Activated naive CD8-positive, alpha-beta T cell (primary cell): Measurements from ENCODE around the gene GDPD5.

ENCODE experiments used
- H3K27ac Mint-ChIP-seq: one replicate; pipeline ENCODE4 v1.8.0; 2021; ENCODE audit warnings: mixed read lengths
- H3K27me3 Mint-ChIP-seq: one replicate; pipeline ENCODE4 v1.8.0; 2021; ENCODE audit warnings: mixed read lengths
- H3K36me3 Mint-ChIP-seq: one replicate; pipeline ENCODE4 v1.8.0; 2021; ENCODE audit warnings: mixed read lengths
- H3K4me1 Mint-ChIP-seq: one replicate; pipeline ENCODE4 v1.8.0; 2021; ENCODE audit warnings: low read depth, mixed read lengths
- H3K4me3 Mint-ChIP-seq: one replicate; pipeline ENCODE4 v1.8.0; 2021; ENCODE audit warnings: mild to moderate bottlenecking, mixed read lengths
- H3K9me3 Mint-ChIP-seq: one replicate; pipeline ENCODE4 v1.8.0; 2021; ENCODE audit warnings: low read depth, mixed read lengths

GDPD5 gene

DNA sequence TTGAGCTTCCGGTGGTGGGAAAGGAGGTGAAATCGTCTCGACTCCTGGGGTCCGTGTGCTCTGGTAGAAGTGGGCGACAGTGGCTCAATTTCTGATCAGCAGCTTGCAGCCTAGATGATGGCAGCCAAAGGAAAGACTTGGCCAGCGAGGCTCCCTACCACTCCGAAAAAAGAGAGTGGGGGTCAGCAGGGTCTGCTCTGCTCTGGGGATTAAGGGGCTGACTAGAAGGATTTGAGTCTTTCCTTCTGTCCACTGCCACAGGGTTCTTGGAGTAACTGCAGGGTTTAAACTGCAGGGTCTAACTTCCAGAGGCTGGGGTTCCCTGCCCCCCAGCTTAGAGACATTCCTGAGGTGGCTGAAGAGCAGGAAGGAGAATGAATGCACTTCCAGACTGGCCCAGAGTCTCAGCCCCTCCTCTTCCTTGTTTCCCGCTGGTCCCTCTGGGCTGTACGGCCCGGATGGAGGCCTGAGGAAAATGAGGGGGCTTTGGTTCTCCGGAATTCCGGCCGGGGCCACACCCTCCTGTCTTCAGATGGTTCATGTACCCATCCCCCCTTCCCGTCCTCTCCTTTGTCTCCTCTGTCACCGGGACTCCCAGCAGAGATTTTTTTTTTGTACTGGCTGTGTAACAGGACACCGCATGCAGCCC lies 37.2 kb upstream of the GDPD5 start:
- Mint-ChIP-seq H3K9me3 (no peaks in the 10 kb centered on the region), H3K27ac (peak overlapping the region; percentile 92), H3K4me3 (peak overlapping the region; percentile 94), H3K4me1 (peaks cover 43% of the 10 kb centered on the region), H3K36me3 (no peaks in the 10 kb centered on the region), H3K27me3 (no peaks in the 10 kb centered on the region)

DNA sequence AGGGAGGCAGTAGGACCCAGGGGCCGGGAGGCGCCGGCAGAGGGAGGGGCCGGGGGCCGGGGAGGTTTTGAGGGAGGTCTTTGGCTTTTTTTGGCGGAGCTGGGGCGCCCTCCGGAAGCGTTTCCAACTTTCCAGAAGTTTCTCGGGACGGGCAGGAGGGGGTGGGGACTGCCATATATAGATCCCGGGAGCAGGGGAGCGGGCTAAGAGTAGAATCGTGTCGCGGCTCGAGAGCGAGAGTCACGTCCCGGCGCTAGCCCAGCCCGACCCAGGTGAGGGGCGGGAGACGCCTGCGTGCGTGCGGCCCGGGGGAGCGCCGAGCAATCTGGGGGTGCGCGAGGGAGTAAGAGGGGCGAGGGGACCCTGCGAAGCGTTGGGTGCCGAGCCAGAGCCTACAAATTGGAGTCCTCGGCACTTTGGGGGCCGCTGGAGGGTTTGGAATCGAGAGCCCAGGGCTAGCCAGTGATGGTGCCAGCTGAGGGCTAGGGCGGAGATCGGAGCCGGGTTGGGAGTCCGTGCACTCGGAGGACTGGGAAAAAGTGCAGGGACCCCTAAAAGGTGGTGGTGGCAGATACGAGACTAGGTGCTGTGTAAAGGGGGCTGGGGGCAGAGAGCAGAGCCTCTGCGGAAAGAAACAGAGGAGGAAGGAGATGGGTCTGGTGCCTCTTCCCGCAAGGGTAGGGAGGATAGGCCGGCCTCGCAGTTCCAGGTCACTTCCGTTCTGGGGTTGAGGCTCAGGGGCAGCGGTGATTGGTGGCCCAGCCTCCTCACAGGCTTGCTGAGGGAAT lies 36.5 kb upstream of the GDPD5 start, which contains the start of gene SERPINH1:
TSS of gene SERPINH1 (plus strand) at position 206 of the 788 bp plus-strand sequence. CDS start 4,097 bp downstream, outside the sequence.
- peak within 1 kb of the TSS; percentile 94 for H3K4me3 Mint-ChIP-seq
- H3K36me3 Mint-ChIP-seq = no peaks in the 10 kb centered on the region
- H3K4me1 Mint-ChIP-seq = peaks cover 43% of the 10 kb centered on the region

DNA sequence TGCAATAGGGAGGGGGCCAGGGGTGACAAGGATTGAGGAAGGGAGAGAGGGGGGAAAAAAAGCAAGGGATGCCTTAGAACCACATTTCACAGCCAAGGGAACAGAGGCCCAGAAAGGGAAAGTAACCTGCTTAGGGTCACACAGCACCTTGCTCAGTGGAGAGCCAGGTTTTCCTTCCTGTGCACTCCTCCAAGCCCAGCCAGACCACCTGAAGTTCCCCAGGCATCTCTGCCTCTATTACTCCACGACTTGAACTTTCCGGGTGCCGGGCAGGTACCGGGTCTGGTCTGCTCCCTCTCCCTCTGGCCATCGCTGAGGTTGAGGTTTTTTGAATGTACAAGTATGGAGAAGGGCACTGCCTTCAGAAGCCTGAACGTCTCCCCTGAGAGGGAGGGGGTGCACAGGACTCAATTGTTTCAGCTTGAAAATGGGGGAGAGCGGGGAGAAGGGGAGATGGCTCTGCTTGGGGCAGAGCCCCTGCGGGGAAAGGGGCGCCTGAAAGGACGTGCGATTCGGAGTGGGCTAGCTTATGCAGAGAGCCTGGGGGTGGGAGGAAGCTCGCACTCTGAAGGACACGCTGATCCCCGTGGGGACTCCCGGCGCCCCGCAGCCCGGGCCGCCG lies 35.8 kb upstream of the GDPD5 start:
- H3K4me1 Mint-ChIP-seq = peaks cover 43% of the 10 kb centered on the region
- peak overlapping the region; percentile 88 for H3K27ac Mint-ChIP-seq
- H3K27me3 Mint-ChIP-seq = no peaks in the 10 kb centered on the region

More for the DNA sequence above, 36.5 kb upstream of the GDPD5 start, which contains the start of gene SERPINH1:
- no peaks in the 10 kb centered on the region for H3K27me3 Mint-ChIP-seq
- H3K27ac Mint-ChIP-seq = peak within 1 kb of the TSS; percentile 92
- H3K9me3 Mint-ChIP-seq = no peaks in the 10 kb centered on the region

DNA sequence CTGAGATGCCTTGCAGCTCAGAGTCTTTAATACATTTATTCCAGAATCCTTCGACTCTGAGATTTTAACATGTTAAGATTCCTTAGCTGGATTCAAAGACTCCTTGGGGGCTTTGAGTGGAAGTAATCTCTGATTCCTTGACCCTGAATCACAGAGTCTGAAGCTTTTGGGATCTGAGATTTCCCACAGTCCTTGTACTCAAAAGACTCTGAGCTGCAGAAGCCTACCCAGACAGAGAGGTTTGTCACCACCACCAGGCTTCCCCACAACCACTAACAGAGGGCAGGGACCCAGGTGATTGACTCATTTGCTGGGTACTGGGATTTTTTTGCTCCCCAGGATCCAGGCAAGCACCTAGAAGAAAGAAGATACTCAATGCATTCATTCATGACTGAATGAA lies 34.9 kb upstream of the GDPD5 start:
- no peak overlapping the region for H3K27ac Mint-ChIP-seq
- H3K4me3 Mint-ChIP-seq = peak overlapping the region; percentile 94
- peaks cover 38% of the 10 kb centered on the region for H3K4me1 Mint-ChIP-seq
- no peaks in the 10 kb centered on the region for H3K36me3 Mint-ChIP-seq
- H3K9me3 Mint-ChIP-seq = no peaks in the 10 kb centered on the region
- no peaks in the 10 kb centered on the region for H3K27me3 Mint-ChIP-seq

More for the DNA sequence above, 35.8 kb upstream of the GDPD5 start:
- no peaks in the 10 kb centered on the region for H3K9me3 Mint-ChIP-seq
- H3K4me3 Mint-ChIP-seq = peak overlapping the region; percentile 94
- no peaks in the 10 kb centered on the region for H3K36me3 Mint-ChIP-seq

DNA sequence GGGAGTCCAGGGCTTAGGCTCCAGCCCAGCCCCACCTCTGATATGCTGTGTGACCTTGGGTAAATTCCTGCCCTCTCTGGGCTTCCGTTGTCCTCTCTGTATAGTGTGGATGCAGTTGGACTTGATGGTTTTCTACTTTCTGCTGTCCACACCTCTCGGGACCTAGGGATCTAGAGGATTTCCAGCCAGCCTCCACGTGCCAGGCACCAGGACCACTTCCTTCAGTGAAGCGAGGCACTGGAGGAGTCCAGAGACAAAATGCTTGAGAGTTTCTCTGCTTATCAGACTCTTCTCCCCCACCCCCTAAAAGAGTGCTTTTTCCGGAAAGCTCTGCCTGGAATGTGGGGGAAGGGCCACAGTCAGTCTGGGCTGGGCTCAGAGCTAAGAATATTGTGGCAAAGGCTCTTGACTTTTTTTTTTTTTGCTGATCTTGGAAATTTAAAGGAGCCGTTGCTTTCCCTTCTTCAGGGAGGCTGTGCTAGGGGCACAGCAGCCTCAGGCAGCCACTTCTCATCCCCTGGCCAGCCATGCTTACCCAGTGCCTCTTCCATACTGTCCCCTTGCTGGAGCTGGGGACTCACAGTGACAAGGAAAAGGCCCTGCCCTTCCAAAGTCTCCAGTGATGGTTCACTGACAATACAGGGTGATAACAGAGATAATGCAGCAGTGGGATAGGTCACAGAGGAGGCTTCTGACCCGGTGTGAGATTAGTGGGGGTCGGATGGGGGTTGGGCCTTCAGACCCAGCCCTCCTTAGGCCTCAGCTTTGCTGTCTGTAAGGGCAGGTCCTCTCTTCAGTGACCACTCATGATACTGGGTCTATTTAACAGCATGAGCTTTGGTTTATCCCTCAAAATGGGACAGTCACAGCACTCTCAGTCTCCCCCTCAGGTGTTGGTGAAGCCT lies 33.5 kb upstream of the GDPD5 start:
- Mint-ChIP-seq H3K27ac (no peak overlapping the region), H3K4me3 (no peak overlapping the region), H3K4me1 (peaks cover 26% of the 10 kb centered on the region)

DNA sequence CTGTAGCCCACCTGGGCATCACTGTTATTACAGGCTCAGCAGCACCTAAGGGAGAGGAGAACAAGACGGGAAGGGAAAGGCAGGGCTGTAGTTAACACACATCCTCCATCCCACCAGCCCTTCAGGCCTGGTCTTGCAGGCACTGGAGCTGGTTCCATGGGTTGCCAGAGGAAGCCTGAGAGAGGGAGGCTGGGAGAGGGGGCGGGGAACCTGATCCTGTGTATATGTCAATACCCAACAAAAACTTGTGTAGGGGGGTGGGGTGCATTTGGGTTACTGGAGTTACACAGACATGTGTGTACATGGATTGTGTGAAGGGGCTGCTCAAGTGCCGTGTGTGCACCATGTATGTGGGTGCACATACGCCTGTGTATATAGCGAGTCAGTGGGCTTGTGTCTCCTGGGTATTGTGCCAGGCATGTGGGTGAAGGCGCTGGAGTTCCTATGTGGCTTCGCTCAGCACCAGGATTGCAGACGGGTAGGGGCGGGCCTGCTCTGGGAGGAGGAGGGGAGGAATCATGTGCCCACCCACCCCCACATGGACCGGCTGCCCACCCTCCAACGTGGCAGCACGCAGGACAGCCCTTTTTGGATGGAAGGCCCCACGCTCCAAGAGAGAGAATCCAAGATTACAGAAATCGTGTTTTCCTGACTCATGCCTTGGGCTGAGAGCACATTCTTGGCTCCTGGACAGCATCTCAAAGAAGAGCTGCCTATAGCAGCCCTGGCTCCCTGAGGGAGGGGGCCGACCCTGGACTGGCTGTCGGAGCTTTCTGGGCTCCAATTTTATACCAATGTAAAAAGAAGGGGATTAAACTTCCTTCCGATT lies 32.1 kb upstream of the GDPD5 start:
- no peaks in the 10 kb centered on the region for H3K36me3 Mint-ChIP-seq
- H3K27me3 Mint-ChIP-seq = no peaks in the 10 kb centered on the region
- H3K27ac Mint-ChIP-seq = no peak overlapping the region
- no peak overlapping the region for H3K4me3 Mint-ChIP-seq
- H3K4me1 Mint-ChIP-seq = peaks cover 15% of the 10 kb centered on the region
- H3K9me3 Mint-ChIP-seq = no peaks in the 10 kb centered on the region

More for the DNA sequence above, 33.5 kb upstream of the GDPD5 start:
- Mint-ChIP-seq H3K9me3 (no peaks in the 10 kb centered on the region), H3K36me3 (no peaks in the 10 kb centered on the region), H3K27me3 (no peaks in the 10 kb centered on the region)

DNA sequence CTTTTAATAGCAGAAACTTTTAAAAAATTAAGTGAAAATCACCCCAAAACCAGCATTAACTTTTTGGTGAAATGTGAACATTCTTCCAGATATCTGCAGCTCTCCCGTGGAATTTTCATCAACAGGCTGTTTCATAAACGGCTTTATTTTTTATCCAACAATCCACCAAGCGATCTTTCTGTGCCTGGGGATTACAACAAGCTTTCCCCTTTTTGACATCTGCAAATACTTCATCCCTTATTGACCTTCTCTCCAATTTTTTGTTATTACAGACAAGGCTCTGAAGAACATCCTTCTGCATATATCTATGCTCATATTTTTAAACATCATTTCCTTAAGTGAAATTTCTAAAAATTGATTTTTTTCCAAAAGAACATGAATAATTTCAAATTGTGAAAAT lies 30.5 kb upstream of the GDPD5 start:
- Mint-ChIP-seq H3K9me3 (no peaks in the 10 kb centered on the region), H3K27ac (no peak overlapping the region), H3K36me3 (no peaks in the 10 kb centered on the region), H3K4me1 (peaks cover 3% of the 10 kb centered on the region), H3K27me3 (no peaks in the 10 kb centered on the region), H3K4me3 (no peak overlapping the region)

DNA sequence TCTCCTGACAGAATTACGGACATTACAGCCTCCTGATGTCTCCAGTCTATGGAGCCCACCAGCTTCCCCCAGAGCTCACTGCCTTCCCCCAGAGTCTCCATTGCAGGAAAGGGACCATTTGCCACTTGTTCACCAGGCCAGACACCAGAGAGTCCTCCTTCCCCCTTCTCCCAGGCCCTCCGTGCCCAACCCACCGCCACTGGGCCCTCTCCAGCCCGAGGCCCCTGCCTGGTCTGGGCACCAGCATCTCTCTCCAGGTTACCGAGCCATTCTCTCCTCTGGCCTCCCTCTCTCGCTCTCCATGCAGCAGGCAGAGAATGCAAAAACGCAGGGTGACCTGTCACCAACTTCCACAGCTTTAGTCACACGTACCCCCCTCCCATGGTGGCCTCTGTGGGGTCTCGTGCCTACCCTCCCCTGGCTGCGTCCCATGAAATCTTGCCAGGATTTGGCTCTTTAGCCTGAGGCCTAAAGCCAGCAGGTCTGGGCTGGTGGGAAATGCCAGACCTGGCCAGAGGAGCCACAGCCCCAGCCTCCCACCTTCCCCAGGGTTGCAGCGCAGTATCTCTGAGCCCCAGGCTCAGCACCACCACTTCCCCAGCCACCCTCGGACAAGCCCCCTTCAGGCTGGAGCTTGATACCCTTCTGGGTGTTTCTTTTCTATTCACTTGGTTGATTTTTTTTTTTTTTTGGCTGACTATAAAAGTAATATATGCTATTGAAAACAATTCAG lies 29.5 kb upstream of the GDPD5 start:
- Mint-ChIP-seq H3K36me3 (no peaks in the 10 kb centered on the region), H3K27me3 (no peaks in the 10 kb centered on the region), H3K4me3 (no peak overlapping the region), H3K4me1 (no peaks in the 10 kb centered on the region), H3K9me3 (no peaks in the 10 kb centered on the region), H3K27ac (no peak overlapping the region)

DNA sequence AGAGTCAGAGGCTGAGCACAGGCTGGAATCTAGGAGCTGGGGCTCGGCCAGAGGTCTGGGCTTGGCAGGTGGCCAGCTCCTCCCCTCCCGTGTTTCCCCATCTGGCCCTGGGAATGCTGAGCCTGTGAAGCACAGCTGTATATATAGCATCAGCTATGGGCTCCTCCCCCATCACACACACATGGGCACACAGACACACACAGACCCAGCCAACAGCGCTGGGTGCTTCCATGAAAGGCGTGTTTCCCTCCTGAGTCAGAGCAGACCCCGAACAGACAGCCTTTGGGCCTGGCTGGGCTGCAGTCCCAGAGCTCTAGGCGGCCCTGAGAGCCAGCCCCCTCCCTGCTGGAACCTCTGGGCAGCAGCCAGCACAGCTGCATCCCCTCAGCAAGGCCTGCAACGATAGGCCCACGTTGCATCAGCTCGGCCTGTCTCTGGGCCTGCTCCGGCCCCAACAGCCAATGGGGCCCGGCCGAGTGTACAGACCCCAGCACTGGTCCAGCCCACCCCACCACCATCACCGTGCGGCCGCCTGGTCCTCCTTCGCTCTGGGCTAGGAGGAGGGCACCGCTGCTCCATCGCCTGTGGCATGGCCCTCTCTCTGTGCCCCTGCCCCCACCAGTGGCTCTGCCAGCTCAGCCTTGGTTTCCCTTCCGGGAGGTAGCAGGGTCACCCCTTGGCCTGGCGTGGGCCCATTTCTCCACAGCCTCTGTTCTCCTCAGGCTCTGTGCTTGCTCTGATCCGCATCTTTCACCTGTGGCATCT lies 28.7 kb upstream of the GDPD5 start:
- no peak overlapping the region for H3K27ac Mint-ChIP-seq
- no peaks in the 10 kb centered on the region for H3K27me3 Mint-ChIP-seq

DNA sequence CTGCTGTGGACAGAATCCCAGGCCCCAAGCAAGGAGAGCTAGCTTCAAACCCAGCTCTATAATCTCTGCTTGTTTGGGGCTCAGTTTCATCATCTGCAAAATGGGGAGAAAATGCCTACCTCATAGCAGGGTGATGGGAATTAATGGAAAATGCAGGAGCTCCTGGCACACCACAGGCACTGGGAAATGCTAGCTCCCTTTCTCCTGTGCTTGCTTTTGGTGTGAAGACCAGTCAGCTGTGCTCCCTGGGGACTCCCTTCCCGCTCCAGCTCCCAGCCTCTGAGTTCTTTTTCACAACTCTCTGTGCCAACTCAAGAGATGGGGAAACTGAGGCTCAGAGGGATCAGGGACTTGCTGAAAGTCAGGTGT lies 28.1 kb upstream of the GDPD5 start:
- Mint-ChIP-seq H3K4me1 (no peaks in the 10 kb centered on the region), H3K27ac (no peak overlapping the region), H3K4me3 (no peak overlapping the region), H3K27me3 (no peaks in the 10 kb centered on the region), H3K36me3 (no peaks in the 10 kb centered on the region), H3K9me3 (no peaks in the 10 kb centered on the region)

More for the DNA sequence above, 28.7 kb upstream of the GDPD5 start:
- H3K36me3 Mint-ChIP-seq = no peaks in the 10 kb centered on the region
- H3K9me3 Mint-ChIP-seq = no peaks in the 10 kb centered on the region
- no peak overlapping the region for H3K4me3 Mint-ChIP-seq
- H3K4me1 Mint-ChIP-seq = no peaks in the 10 kb centered on the region

DNA sequence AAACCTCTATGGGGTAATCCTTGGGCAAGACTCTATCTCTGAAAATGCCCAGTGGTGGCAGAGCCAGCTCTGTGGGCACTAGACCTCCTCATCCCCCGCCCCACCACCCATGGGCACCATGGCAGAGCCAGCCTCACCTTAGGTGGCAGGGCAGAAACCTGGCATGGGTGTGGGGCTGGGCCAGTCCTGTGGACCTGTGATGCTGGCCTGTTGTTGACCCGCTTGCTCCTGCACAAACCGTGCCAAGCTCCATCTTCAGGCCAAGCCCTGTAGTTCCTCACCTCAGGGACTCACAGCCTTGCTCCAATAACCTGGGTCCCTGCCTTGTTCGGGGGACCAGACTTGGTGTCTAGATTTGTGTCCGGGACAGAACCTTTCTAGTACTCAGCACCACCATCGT lies 27.4 kb upstream of the GDPD5 start:
- Mint-ChIP-seq H3K4me1 (no peaks in the 10 kb centered on the region), H3K36me3 (no peaks in the 10 kb centered on the region), H3K27me3 (no peaks in the 10 kb centered on the region), H3K9me3 (no peaks in the 10 kb centered on the region), H3K27ac (no peak overlapping the region), H3K4me3 (no peak overlapping the region)

DNA sequence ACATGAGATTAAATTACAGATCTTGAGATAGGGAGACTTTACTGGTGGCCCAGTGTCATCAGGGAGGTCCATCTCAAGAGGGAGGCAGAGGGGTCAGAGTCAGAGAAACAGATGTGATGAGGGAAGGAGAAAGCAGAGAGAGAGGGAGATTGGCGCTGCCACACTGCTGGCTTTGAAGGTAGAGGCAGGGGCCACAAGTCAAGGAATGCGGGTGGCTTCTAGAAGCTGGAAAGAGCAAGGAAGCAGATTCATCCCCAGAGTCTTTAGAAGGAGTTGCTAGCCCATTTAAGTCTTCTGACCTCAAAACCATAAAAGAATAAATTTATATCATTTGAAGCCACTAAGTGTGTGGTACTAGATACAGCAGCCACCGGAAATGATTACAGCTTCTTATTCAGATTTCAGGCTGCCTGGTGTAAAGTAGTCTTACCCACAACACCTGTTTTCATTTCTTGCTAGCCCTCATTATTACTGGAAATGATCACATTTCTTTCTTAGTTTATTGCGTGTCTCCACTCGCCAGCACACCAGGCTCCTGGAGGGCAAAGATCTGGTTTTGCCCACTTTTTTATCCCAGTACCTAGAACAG lies 23.7 kb upstream of the GDPD5 start:
- Mint-ChIP-seq H3K27ac (no peak overlapping the region), H3K4me3 (no peak overlapping the region), H3K4me1 (no peaks in the 10 kb centered on the region), H3K36me3 (no peaks in the 10 kb centered on the region), H3K27me3 (no peaks in the 10 kb centered on the region), H3K9me3 (no peaks in the 10 kb centered on the region)
